Cardiac fibroblast (primary cell): ENCODE results near the gene TRIM67.

Source experiments
- DNase-seq, 2 donors: peaks; one replicate each; pipeline versions ENCODE4 v3.0.0 to v3.0.0-alpha.2; 2010; ENCODE audit warnings: low read depth in 2 of 2
- H3K4me3 ChIP-seq, 2 donors: replicated peaks in 1 of 2; 1 replicate in 1 of 2; 2 replicates in 1 of 2; pipeline ENCODE4 v1.5.1; 2011; ENCODE audit warnings: low read depth in 2 of 2, low read length in 2 of 2, mild to moderate bottlenecking in 2 of 2, moderate library complexity in 1 of 2
- CTCF ChIP-seq: IDR thresholded peaks from one replicate; pipeline ENCODE4 v1.5.1; 2011; ENCODE audit warnings: low read depth, mild to moderate bottlenecking, low read length, inconsistent platforms

TRIM67 gene

GRCh38 chr1:231201375-231201978 is 39.6 kb downstream of the TRIM67 start:
- no peak overlapping the region for H3K4me3 ChIP-seq
- no peak for DNase-seq
- TF ChIP-seq CTCF, result no peak

DNA sequence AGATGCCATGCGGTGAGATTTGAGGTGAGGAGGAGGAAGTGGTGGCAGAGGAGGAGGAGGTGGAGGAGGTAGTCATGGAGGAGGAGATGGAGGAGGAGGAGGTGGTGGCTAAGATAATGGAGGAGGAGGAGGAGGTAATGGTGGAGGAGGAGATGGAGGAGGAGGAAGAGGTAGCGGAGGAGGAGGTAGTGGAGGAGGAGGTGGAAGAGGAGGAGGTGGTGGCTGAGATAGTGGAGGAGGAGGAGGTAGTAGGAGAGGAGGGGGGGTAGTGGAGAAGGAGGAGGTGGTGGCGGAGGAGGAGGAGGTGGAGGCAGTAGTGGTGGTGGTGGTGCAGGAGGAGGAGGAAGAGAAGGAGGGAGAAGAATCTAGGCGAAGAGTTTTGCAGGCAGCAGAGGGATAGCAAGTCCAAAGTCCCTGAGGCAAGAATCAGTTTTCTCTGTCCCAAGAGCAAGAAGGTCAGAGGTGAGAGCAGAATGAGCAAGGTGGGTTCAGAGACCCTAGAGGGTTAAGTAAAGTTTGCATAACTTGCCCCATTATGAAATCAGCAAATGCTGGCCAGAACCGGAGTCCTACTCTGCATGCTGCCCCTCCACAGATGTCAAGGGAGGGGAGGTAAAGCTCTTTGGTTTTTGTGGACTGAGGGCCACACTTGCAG is 40.2 kb downstream of the TRIM67 start:
- no peak for TF ChIP-seq CTCF
- DNase-seq, result no peak
- no peak overlapping the region for H3K4me3 ChIP-seq

- TF ChIP-seq CTCF, result no peak
- H3K4me3 ChIP-seq, result no peak overlapping the region
- no peak for DNase-seq
Observed at GRCh38 chr1:231203259-231204057, 41.6 kb downstream of the TRIM67 start.

DNA sequence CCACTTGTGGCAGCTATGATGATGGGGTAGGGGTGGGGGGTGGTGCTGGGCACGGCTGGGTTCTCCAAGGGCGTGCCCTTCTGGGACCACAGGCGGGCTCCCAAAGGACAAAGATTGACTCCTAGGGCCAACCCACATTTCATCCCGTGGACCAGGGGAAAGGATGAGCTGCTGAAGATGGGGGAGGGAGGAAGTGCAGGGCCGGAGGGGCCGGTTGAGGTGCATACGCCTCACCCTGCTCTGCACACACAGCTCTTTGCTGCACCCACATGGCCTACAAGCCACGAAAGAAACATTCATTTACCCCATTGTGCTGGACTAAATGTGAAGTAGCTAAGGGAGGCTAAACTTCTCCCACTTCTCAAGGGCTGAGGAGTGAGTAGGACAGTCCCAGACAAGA is 45.0 kb downstream of the TRIM67 start:
- H3K4me3 ChIP-seq, result no peak overlapping the region
- DNase-seq, result peak in 1 of 2 donors; percentile 27
- TF ChIP-seq CTCF, result no peak

DNA sequence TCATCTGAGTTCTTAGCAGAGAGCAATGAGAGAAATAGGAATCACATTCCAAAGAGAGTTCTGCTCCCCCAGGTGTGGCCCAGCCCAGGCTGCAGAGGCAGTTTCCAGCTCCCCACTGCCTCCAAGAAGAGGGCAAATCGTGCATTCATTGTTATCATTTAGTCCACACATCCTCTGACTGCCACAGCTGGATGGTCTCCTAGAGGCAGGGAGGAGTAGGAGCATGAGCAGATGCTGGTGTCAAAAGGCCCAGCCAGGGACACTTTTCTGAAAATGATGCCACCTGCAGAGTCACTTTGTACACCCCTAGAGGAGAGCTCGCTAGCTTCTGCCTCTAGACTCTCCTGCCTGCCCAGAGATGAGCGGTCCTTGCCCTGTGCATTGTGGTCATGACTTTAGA is 45.6 kb downstream of the TRIM67 start:
- no peak overlapping the region for H3K4me3 ChIP-seq
- DNase-seq, result no peak
- no peak for TF ChIP-seq CTCF

DNA sequence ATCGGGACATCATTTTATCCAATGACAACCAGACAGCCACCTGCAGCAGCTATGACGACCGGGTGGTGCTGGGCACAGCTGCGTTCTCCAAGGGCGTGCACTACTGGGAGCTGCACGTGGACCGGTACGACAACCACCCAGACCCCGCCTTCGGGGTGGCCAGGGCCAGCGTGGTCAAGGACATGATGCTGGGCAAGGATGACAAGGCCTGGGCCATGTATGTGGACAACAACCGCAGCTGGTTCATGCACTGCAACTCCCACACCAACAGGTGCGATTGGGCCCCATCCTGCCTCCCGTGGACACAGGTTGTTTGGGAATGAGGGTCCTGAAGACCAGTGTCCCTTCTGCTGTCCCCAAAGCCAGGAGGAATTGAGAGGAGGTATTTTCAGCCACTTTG is 47.1 kb downstream of the TRIM67 start:
- no peak overlapping the region for H3K4me3 ChIP-seq
- DNase-seq, result no peak
- TF ChIP-seq CTCF, result no peak
